K562 (cell line): ENCODE data around the gene ITPR3. TPM values are rescaled to one million over a fixed set of nuclear protein-coding genes. Genes with fewer than 3 reads are reported as not detected.
A peak's percentile ranks its signal among the peaks of the same experiment; 100 is the strongest.

ENCODE experiments used
- ATAC-seq: fragments of 200-7000 bp; cut with Tn5 transposase; 3 replicates; pipeline ENCODE4 v1.9.1; 2020; ENCODE audit warnings: moderate library complexity
- BruUV-seq: library from RNA; stranded (reverse); fragments of 400-500 nt; replicated peaks from 2 replicates; lab custom pipeline; 2021; lab: Mats Ljungman, UMichigan
- CTCF ChIA-PET: fragments of 300-600 bp; formaldehyde crosslinking; extraction: SDS; loops from one replicate; lab custom pipeline; 2021; ENCODE audit warnings: low intra/inter-chr PET ratio; lab: Yijun Ruan, JAX
- POLR2A ChIA-PET: fragments of 300-600, 350-650 bp; sonication (Branson Sonifier 250); formaldehyde crosslinking; extraction: SDS; loops from one replicate; lab custom pipeline; 2021; ENCODE audit warnings: antibody characterized with exemption, inconsistent platforms; lab: Yijun Ruan, JAX
- DNase-seq, 4 experiments: peaks; one replicate each; pipeline versions ENCODE4 v3.0.0 to v3.0.0-alpha.2; 2011 to 2018; ENCODE audit warnings: low spot score in 3 of 4, mixed read lengths in 3 of 4; ENCODE audit errors: extremely low read depth in 1 of 4
- FAIRE-seq: peaks from 2 replicates; lab custom pipeline; 2011; peaks lifted over from hg19 to GRCh38; lab: Jason Lieb, UNC
- H2AFZ ChIP-seq: 2 replicates; pipeline ENCODE4 v1.6.0; 2011; ENCODE audit warnings: low read depth, low read length, control low read depth, inconsistent platforms
- H3K27ac ChIP-seq: fragments of 200-600 bp; 3 replicates; pipeline ENCODE4 v1.8.0; 2011; ENCODE audit warnings: low read depth, mild to moderate bottlenecking, control low read depth, inconsistent platforms, low read length, moderate library complexity, mixed read lengths; ENCODE audit errors: extremely low read depth
- H3K27me3 ChIP-seq, 2 experiments: fragments of 300-600 bp in 1 of 2; 2 replicates in 1 of 2; 3 replicates in 1 of 2; pipeline versions ENCODE4 v1.6.0 to v1.8.0; 2011; ENCODE audit warnings: inconsistent platforms in 2 of 2, low read length in 2 of 2, mild to moderate bottlenecking in 1 of 2, mixed read lengths in 1 of 2, moderate library complexity in 1 of 2; ENCODE audit not compliant: control insufficient read depth in 2 of 2, insufficient read depth in 2 of 2
- H3K36me3 ChIP-seq: fragments of 300-600 bp; 3 replicates; pipeline ENCODE4 v1.8.0; 2011; ENCODE audit warnings: mild to moderate bottlenecking, low read length, inconsistent platforms; ENCODE audit not compliant: control insufficient read depth, insufficient read depth
- H3K4me1 ChIP-seq, 2 experiments: fragments of 200-600 bp in 1 of 2; replicated peaks in 1 of 2; 2 replicates in 1 of 2; 3 replicates in 1 of 2; pipeline versions ENCODE4 v1.5.1 to v1.8.0; 2011; ENCODE audit warnings: inconsistent platforms in 2 of 2, low read length in 2 of 2, mild to moderate bottlenecking in 1 of 2, mixed read lengths in 1 of 2, moderate library complexity in 1 of 2; ENCODE audit not compliant: control insufficient read depth in 2 of 2, insufficient read depth in 2 of 2
- H3K4me2 ChIP-seq: 2 replicates; pipeline ENCODE4 v1.6.1; 2011; ENCODE audit warnings: low read length, control low read depth, inconsistent platforms, mixed read lengths; ENCODE audit not compliant: insufficient read depth
- H3K4me3 ChIP-seq: fragments of 200-600 bp; sonication (generic), shearing (Covaris generic); 2 replicates; pipeline ENCODE4 v1.5.1; 2016; ENCODE audit warnings: control low read depth, inconsistent platforms
- H3K79me2 ChIP-seq: fragments of 200-600 bp; 3 replicates; pipeline ENCODE4 v1.8.0; 2011; ENCODE audit warnings: low read length, inconsistent platforms; ENCODE audit not compliant: control insufficient read depth, insufficient read depth
- H3K9ac ChIP-seq, 2 experiments: 2 replicates each; pipeline versions ENCODE4 v1.6.0 to v1.6.1; 2011; ENCODE audit warnings: low read depth in 2 of 2, low read length in 2 of 2, control low read depth in 1 of 2, inconsistent platforms in 1 of 2, mild to moderate bottlenecking in 1 of 2, mixed read lengths in 1 of 2; ENCODE audit not compliant: insufficient read depth in 1 of 2
- H3K9me1 ChIP-seq: one replicate; pipeline ENCODE4 v1.6.0; 2011; ENCODE audit warnings: inconsistent platforms, mild to moderate bottlenecking, low read length, moderate library complexity; ENCODE audit not compliant: control insufficient read depth, insufficient read depth
- H3K9me3 ChIP-seq: replicated peaks from 2 replicates; pipeline ENCODE4 v1.5.1; 2011; ENCODE audit warnings: low read depth, low read length, inconsistent platforms; ENCODE audit not compliant: control insufficient read depth, insufficient read depth
- H4K20me1 ChIP-seq: replicated peaks from 2 replicates; pipeline ENCODE4 v1.6.1; 2011; ENCODE audit warnings: low read length, inconsistent platforms, mixed read lengths; ENCODE audit not compliant: control insufficient read depth, insufficient read depth
- BDP1 ChIP-seq: IDR thresholded peaks from 3 replicates; pipeline ENCODE4 v1.6.1; 2011; ENCODE audit not compliant: insufficient read length, insufficient read depth
- CBFA2T2 ChIP-seq: fragments of 450-650 bp; conservative IDR thresholded peaks from 2 replicates; pipeline ENCODE4 v1.6.1; 2017; ENCODE audit warnings: mild to moderate bottlenecking
- CBFA2T3 ChIP-seq: fragments of 450-650 bp; IDR thresholded peaks from 2 replicates; pipeline ENCODE4 v1.6.1; 2017
- KDM2B ChIP-seq: fragments of 250-450 bp; sonication (Bioruptor Pico); IDR thresholded peaks from 2 replicates; pipeline ENCODE4 v1.8.0; 2021; ENCODE audit warnings: mild to moderate bottlenecking, moderate library complexity
- NR3C1 ChIP-seq: sonication (generic); formaldehyde crosslinking; IDR thresholded peaks from 2 replicates; pipeline ENCODE4 v1.8.1; 2022; ENCODE audit warnings: missing genetic modification reagents
- RBM25 ChIP-seq: fragments of 200-400 bp; formaldehyde crosslinking; IDR thresholded peaks from 2 replicates; pipeline ENCODE4 v1.6.1; 2018; ENCODE audit warnings: low read length, low read depth, moderate library complexity; ENCODE audit not compliant: severe bottlenecking
- SRSF3 ChIP-seq: fragments of 200-400 bp; formaldehyde crosslinking; IDR thresholded peaks from 2 replicates; pipeline ENCODE4 v1.6.1; 2016; ENCODE audit warnings: mild to moderate bottlenecking, low read length, moderate library complexity; ENCODE audit not compliant: insufficient read depth
- TSC22D4 ChIP-seq: fragments of 450-650 bp; IDR thresholded peaks from 2 replicates; pipeline ENCODE4 v1.6.1; 2016; ENCODE audit warnings: missing genetic modification characterization, missing biosample characterization, control low read depth
- ZC3H4 ChIP-seq: sonication (generic); formaldehyde crosslinking; IDR thresholded peaks from 2 replicates; pipeline ENCODE4 v1.9.0; 2021; ENCODE audit warnings: missing genetic modification reagents, borderline replicate concordance
- ZNF24 ChIP-seq: fragments of 450-650 bp; IDR thresholded peaks from 2 replicates; pipeline ENCODE4 v1.6.1; 2016
- ZNF407 ChIP-seq: fragments of 450-650 bp; IDR thresholded peaks from 2 replicates; pipeline ENCODE4 v1.6.1; 2016; ENCODE audit warnings: low read depth
- ZNF740 ChIP-seq, 3 experiments: fragments of 200-800 bp in 1 of 3; sonication (Bioruptor generic) in 1 of 3; sonication (generic) in 1 of 3; formaldehyde crosslinking in 1 of 3; IDR thresholded peaks; 2 replicates each; pipeline versions ENCODE4 v1.6.1 to v1.8.0; 2016 to 2022; ENCODE audit warnings: mild to moderate bottlenecking in 2 of 3, missing compliant biosample characterization in 2 of 3, missing genetic modification characterization in 2 of 3, missing genetic modification reagents in 1 of 3
- WGBS: fragments of 100-300 bp; shearing (Covaris generic); methylation state at CpG from one replicate; pipeline ENCODE4 v1.1.6; 2016; ENCODE audit warnings: low coverage, mixed read lengths; ENCODE audit not compliant: insufficient coverage; ENCODE audit errors: missing lambda C conversion rate; 5-methylcytosine and 5-hydroxymethylcytosine counted together
- in situ Hi-C: fragments of 300-500 bp; cut with MboI; formaldehyde crosslinking; loops from 4 replicates; pipeline ENCODE4 v1.15.0; 2018; ENCODE audit warnings: inconsistent platforms, mixed read lengths
- intact Hi-C: fragments of 100-400 bp; cut with micrococcal nuclease; formaldehyde crosslinking; loops from 2 replicates; pipeline ENCODE4 v1.14.2; 2022
- polyA plus RNA-seq, 8 experiments: library from polyadenylated mRNA; depleted of rRNA in 4 of 8; stranded (reverse) in 5 of 8; unstranded in 3 of 8; fragments of >200 nt; fragmentation: Nextera tagmentation in 2 of 8; fragmentation: Illumina TruSeq in 1 of 8; extraction: Ambion mirVana in 2 of 8; extraction: Trizol in 1 of 8; gene quantifications; 2 replicates each; pipeline versions ENCODE4 v1.2.1 to v1.2.3, GENCODE V29; 2011 to 2014; ENCODE audit warnings: inconsistent platforms in 1 of 8, missing spikeins in 1 of 8
- total RNA-seq, 7 experiments: library from RNA; depleted of rRNA in 6 of 7; stranded (reverse); fragments of >200 nt in 6 of 7; fragmentation: Illumina TruSeq in 2 of 7; extraction: Trizol in 2 of 7; gene quantifications; 2 replicates each; pipeline versions ENCODE4 v1.2.1 to v1.2.3, GENCODE V29; 2011 to 2021; ENCODE audit warnings: low replicate concordance in 1 of 7

ITPR3 gene
- total and polyA plus RNA-seq, 9 of the 15 experiments (the other 6 are each of a cell fraction or from before 2014, with no cell fraction given) = 0.39 to 35.7 (median 13.2) TPM

- FAIRE-seq (no peak), ATAC-seq (peak; percentile 20; the same call in 2 of the 3 replicates), DNase-seq (no peak)
- Histone ChIP-seq H4K20me1 (no peaks in the 10 kb centered on the region), H3K9ac (peak overlapping the region in 1 of 2 experiments; percentile 2; a peak in 1 of 4 replicates), H2AFZ (no peak overlapping the region), H3K4me1 (peaks cover 14 to 23% of the 10 kb centered on the region in 2 experiments; a peak in 4 of 5 replicates), H3K36me3 (no peaks in the 10 kb centered on the region), H3K27me3 (peaks cover 0 to 12% of the 10 kb centered on the region in 2 experiments; a peak in 2 of 5 replicates), H3K27ac (no peak overlapping the region), H3K9me1 (no peaks in the 10 kb centered on the region), H3K9me3 (no peaks in the 10 kb centered on the region), H3K4me2 (no peak overlapping the region), H3K79me2 (no peaks in the 10 kb centered on the region), H3K4me3 (no peak overlapping the region)
- BruUV-seq = no TSS peak
- CTCF ChIA-PET = no interaction called here
- TF ChIP-seq CBFA2T2 (0 out of 2 replicates have a peak, but pooled peaks have one; percentile 12), TSC22D4 (tag) (no peak), ZNF407 (no peak), NR3C1 (CRISPR knock-in tag) (no peak), ZNF740 (CRISPR knock-in tag; IDR thresholded peaks at IDR 0.05) (no peak), ZNF740 (tag; IDR thresholded peaks at IDR 0.05) (no peak), BDP1 (no peak), ZNF24 (no peak), CBFA2T3 (peak; percentile 29), RBM25 (no peak), ZC3H4 (CRISPR knock-in tag) (no peak), SRSF3 (no peak), KDM2B (CRISPR knock-in tag) (no peak)
- WGBS = 5% methylated on average over 9 of the region's 10 CpGs
- intact Hi-C loops (no loop called here), in situ Hi-C loops (no loop called here)
- POLR2A ChIA-PET = interaction anchor here (1.1 to 1.6 kb wide), 4 partner anchors 9 to 16 kb away, joined by 3 to 5 read pairs (median 4); no protein-coding TSS in a partner anchor
These were observed 7.3 kb upstream of the ITPR3 start for GRCh38 chr6:33613795-33614168.
